CD4-positive, alpha-beta T cell treated with Interleukin-4 for 4 hours (primary cell): ENCODE measurements around the gene PRDM10.
"Not testable (repeated sequence)": the region's sequence is repeated elsewhere in the genome, so short reads cannot be mapped to it uniquely, and the experiment has no call there.

ENCODE experiments used
- DNase-seq: peaks from one replicate; pipeline ENCODE4 v3.0.0-alpha.2; 2020

Gene PRDM10, protein sequence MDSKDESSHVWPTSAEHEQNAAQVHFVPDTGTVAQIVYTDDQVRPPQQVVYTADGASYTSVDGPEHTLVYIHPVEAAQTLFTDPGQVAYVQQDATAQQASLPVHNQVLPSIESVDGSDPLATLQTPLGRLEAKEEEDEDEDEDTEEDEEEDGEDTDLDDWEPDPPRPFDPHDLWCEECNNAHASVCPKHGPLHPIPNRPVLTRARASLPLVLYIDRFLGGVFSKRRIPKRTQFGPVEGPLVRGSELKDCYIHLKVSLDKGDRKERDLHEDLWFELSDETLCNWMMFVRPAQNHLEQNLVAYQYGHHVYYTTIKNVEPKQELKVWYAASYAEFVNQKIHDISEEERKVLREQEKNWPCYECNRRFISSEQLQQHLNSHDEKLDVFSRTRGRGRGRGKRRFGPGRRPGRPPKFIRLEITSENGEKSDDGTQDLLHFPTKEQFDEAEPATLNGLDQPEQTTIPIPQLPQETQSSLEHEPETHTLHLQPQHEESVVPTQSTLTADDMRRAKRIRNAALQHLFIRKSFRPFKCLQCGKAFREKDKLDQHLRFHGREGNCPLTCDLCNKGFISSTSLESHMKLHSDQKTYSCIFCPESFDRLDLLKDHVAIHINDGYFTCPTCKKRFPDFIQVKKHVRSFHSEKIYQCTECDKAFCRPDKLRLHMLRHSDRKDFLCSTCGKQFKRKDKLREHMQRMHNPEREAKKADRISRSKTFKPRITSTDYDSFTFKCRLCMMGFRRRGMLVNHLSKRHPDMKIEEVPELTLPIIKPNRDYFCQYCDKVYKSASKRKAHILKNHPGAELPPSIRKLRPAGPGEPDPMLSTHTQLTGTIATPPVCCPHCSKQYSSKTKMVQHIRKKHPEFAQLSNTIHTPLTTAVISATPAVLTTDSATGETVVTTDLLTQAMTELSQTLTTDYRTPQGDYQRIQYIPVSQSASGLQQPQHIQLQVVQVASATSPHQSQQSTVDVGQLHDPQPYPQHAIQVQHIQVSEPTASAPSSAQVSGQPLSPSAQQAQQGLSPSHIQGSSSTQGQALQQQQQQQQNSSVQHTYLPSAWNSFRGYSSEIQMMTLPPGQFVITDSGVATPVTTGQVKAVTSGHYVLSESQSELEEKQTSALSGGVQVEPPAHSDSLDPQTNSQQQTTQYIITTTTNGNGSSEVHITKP

DNA sequence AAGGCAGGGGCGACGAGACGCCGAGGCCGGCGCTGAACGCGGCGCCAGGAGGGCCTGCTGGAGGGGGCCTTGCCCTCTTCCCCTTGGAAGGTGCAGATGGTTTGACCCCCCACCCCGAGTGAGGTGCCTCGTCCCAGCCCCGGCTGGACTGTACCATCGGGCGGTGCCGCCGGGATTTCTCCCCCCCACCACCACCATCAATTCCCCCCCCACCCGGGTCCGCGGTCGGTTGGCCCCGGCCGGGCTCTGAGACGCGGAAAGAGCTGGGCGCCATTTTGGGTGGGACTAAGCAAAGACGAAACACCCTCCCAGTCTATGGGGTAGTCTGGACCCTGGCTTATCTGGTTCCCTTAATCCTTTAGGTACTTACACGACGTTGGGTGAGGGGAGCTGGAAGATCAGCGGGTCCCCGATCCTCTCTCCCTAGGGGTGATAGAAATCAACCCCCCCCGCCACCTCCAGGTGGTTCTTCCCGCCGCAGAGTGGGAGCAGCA is at the start of gene PRDM10:
TSS of gene PRDM10 (minus strand) at position 484 of the 494 bp plus-strand sequence. CDS start 41,871 bp downstream, outside the sequence.
- DNase-seq: peak; percentile 96

DNA sequence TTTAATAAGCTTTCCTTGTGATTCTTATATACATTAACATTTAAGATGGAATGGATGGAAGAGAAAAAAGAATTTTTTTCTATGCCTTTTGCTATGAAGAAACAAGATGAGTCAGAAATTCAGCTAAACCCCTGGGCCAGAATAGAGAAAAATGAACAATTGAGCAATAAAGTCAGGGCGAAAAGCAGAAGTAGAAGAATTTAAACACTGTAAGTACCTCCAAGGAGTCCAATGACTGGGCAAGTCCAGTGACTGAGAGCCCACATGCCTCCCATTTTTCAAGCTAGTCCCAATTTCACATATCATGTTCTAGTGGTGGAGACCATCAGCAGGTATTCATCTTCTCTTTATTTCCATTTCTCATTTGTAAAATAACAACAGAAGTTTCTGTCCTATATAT is 48.4 kb upstream of the PRDM10 start:
- DNase-seq: no peak

GRCh38 chr11:130050257-130050656 is 47.6 kb upstream of the PRDM10 start:
- DNase-seq: no peak

GRCh38 chr11:130049328-130049771 is 46.7 kb upstream of the PRDM10 start:
- DNase-seq: no peak

DNA sequence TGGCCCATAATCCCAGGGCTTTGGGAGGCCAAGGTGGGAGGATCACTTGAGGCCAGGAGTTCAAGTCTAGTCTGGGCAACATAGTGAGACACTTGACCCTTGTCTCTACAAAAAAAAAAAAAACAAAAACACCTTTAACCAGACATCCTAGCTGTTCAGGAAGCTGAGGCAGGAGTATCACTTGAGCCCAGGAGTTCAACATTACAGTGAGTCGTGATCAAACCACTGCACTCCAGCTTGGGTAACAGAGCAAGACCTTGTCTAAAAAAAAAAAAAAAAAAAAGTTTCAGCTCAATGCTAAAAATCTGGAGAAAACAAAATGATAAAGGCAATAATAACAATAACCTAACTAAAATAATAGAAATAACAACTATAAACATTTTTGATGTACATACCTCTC is 44.5 kb upstream of the PRDM10 start:
- DNase-seq: no peak

DNA sequence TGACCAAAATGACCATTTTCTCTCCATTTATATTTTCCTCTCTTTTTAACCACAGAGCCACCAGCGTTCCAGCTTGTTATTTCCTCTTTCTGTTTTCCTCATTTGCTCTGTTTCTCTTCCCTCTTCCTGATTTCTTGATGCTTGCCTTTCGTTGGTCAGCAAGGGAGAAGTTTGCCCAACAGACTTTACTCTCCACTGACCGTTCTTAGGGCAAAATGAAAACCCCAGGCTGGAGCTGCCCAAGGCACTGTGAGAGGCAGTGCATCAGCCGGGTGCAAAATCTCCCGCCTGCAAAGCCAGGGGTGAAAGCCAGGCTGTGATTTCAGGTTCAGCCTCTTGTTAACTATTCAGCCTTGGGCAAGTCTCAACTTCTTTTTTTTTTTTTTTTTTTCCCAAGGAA is 40.9 kb upstream of the PRDM10 start:
- DNase-seq: no peak

DNA sequence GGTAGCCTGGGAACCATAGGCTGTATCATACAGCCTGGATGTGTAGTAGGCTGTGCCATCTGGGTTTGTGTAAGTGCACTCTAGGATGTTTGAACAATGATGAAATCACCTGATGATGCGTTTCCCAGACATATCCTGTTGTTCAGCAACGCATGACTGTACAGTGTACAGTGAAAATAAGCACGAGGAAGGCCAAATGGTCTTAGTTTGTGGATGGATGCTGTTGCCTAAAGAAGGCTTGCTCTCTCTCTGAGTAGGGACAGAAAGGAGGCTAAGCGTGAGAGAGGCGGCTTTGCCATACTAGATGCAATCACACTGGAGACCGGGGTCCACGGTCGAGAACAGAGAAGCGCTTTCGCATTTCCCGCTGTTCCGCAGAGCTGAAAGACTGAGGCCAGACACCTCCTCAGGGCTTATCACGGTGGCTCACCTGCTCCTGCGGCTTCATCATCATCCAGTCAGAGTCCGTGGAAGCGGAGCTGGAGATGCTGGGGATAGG is 39.5 kb upstream of the PRDM10 start:
- DNase-seq: no peak

DNA sequence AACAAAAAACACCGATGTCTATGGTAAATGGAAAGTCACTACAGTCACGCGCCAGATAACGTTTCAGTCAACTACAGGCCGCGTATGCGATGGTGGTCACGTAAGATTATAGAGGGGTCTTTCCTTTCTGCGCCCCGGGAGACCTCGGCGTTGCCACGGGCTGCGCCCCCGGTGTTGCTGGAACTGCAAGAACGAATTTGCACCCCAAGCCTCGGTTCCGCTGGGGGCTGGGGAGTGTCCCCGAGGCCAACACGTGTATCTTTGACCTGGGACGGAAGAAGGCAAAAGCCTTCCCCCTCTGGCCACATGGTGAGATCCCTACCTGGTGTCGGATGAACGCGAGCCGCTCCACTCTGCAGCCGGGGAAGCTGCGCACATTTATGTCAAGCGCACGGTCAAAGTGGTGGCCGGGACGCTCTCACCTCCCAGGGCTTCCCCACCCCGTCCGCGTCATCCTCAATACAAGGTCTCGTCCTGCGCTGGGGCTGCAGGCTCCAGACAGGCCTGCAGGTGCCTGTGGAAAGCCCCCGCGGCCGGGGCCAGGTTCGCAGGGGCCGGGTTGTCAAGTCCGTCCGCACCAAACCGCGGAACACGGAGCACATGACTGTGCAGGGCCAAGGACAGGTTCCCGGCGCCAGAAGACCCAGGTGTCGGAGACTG is 37.8 kb upstream of the PRDM10 start:
- DNase-seq: no peak

- DNase-seq: no peak
Observed at GRCh38 chr11:130037881-130038585, 35.4 kb upstream of the PRDM10 start.

GRCh38 chr11:130037058-130037457 is 34.4 kb upstream of the PRDM10 start:
- DNase-seq: no peak

DNA sequence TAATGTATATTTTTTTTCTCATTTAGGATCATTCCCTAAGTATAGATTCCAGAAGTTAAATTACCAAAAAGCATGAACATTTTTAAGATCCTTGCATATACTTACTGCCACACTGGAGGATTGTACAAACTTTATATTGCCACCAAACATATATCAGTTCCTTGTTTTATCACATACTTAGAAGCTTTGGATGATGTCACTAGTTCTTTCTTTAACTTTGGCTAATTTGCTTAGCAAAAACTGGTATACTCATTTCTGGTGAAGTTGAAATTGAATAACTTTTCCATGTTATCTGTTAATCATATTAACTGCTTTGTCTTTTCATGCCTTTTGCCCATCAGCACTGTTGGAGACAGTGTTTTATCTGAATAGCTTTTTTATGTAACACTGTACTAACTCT is 31.6 kb upstream of the PRDM10 start:
- no peak for DNase-seq

DNA sequence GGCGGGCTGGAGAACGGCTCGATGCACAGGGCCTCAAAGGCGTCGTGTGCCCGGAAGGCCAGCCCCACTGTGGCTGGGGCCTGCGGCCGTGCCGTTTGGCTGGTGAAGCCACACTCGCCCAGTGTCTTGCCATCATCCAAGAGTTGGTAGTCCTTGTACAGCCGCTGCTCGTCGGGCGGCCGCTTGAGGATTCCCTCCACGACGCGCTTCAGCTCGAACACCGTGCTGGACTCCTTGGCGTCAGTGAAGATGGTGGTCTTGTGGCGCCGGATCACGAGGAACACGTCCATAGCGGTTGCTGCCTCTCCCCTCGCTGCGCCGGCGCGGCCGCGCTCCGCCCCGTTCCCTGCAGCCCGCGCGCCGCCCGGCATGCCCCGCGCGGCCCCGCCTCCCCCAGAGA is 30.3 kb upstream of the PRDM10 start:
- no peak for DNase-seq

DNA sequence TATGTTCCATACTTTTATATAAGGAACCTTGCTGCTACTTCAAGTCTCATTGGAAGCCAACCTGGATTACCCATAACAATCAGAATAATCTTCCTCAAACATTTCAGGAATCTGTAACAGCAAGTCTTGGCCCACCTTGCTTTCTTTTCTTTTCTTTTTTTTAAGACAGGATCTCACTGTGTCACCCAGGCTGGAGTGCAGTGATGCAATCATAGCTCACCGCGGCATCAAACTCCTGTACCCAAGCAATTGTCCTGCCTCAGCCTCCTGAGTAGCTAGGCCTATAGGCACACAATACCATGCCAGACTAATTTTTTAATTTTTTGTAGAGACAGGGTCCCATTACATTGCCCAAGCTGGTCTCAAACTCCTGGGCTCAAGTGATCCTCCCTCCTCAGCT is 29.3 kb upstream of the PRDM10 start:
- DNase-seq: no peak

GRCh38 chr11:130031056-130031455 is 28.4 kb upstream of the PRDM10 start:
- no peak for DNase-seq

DNA sequence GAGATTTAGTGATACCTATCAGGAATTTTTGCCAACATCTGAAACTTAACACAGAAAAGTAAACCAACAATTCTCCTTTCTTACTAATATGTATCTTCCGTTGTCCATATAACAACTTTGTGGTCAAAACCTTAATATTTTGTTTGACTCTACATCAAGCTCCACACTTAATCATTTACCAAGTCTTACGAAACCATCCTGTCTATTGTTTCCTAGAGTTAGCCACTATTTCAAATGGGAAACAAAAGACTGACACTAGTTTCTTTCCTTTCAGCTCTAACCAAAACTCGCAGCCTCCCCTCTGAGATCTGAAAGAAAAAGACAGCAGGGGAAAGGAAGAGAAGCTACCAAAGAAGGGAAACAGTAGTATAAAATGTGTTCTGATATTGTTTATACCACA is 26.5 kb upstream of the PRDM10 start:
- DNase-seq: no peak

DNA sequence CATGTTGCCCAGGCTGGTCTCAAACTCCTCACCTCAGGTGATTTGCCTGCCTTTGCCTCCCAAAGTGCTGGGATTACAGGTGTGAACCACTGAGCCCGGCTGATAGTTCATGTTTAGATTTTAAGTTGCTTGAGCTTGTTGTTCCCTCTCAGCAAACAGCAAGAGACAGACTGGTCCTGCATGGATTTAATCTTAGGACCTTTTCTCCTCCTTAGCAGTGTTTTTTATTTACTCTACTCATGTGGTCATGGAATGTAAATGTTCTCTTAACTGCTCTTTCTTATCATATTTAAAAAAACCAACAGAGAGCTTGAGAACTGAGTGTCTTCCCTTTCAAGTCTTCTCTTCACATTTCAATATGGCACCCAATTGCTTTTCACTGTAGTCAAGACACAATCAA is 22.7 kb upstream of the PRDM10 start:
- DNase-seq: no peak

DNA sequence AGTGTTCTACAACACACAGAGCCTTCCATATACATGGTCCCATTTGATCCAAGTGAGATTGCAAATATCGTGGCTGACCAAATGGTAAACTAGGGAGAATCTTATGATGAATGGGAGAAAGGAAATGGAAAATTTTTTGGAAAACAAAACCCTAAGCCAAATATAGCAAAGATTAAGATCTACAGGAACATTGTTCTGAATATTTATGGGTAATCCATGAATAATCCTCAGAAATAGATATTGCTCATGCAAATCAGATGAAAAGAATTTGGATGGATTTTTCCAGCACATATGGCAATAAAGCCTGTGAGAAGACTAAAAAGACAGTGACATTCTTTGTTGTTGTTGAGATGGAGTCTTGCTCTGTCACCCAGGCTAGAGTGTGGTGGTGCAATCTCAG is 21.7 kb upstream of the PRDM10 start:
- DNase-seq: no peak

- no peak for DNase-seq
Observed at GRCh38 chr11:130023204-130023603, 20.6 kb upstream of the PRDM10 start.

GRCh38 chr11:130022799-130023198 is 20.2 kb upstream of the PRDM10 start:
- DNase-seq: no peak

- not testable (repeated sequence) for DNase-seq
Observed at GRCh38 chr11:130021606-130022005, 19.0 kb upstream of the PRDM10 start.

- no peak for DNase-seq
Observed at GRCh38 chr11:130020323-130020722, 17.7 kb upstream of the PRDM10 start.

DNA sequence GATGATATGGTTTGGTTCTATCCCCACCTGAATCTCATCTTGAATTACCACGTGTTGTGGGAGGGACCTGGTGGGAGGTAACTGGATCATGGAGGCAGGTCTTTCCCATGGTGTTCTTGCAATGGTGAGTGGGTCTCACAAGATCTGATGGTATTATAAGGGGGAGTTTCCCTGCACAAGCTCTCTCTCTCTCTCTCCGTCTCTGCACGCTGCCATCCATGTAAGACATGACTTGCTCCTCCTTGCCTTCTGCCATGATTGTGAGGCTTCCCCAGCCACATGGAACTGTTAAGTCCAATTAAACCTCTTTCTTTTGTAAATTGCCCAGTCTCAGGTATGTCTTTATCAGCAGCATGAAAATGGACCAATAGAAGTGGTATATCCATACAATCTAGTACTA is 13.2 kb upstream of the PRDM10 start:
- DNase-seq: not testable (repeated sequence)
